HUES48 (cell line): ENCODE measurements around the gene CPEB3.
A peak's percentile ranks its signal among the peaks of the same experiment; 100 is the strongest.

Experiments
- H3K27ac ChIP-seq: one replicate; pipeline ENCODE4 v1.7.0; 2013; ENCODE audit warnings: low read depth, low read length, inconsistent platforms
- H3K27me3 ChIP-seq: 2 replicates; pipeline ENCODE4 v1.6.1; 2013; ENCODE audit warnings: mild to moderate bottlenecking, low read length; ENCODE audit not compliant: control insufficient read depth, insufficient read depth
- H3K36me3 ChIP-seq: 2 replicates; pipeline ENCODE4 v1.6.1; 2013; ENCODE audit warnings: low read length; ENCODE audit not compliant: control insufficient read depth, insufficient read depth
- H3K4me1 ChIP-seq: 2 replicates; pipeline ENCODE4 v1.6.1; 2013; ENCODE audit warnings: mild to moderate bottlenecking, low read length; ENCODE audit not compliant: control insufficient read depth, insufficient read depth
- H3K4me3 ChIP-seq: 2 replicates; pipeline ENCODE4 v1.5.1; 2013; ENCODE audit warnings: mild to moderate bottlenecking, low read depth, low read length
- H3K9ac ChIP-seq: 2 replicates; pipeline ENCODE4 v1.6.1; 2013; ENCODE audit warnings: mild to moderate bottlenecking, low read depth, low read length, moderate library complexity
- H3K9me3 ChIP-seq: 2 replicates; pipeline ENCODE4 v1.6.1; 2013; ENCODE audit warnings: low read length; ENCODE audit not compliant: control insufficient read depth, insufficient read depth

Gene CPEB3

GRCh38 chr10:92303096-92303495 lies 12.2 kb upstream of the CPEB3 start:
- H3K4me3 ChIP-seq = no peak overlapping the region
- H3K36me3 ChIP-seq = no peaks in the 10 kb centered on the region

DNA sequence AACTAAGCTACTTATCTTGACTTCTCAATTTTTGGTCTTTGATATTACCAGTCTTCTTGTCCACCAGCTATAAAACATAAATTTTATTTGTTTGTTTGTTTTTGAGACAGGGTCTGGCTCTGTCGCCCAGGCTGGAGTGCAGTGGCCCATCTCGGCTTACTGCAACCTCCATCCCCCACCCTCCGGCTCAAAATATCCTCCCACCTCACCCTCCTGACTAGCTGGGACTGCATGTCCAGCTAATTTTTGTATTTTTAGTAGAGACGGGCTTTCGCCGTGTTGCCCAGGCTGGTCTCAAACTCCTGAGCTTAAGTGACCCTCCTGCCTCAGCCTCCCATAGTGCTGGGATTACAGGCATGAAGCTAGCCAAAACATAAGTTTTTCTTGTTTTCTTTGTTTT lies 7.6 kb upstream of the CPEB3 start:
- H3K27ac ChIP-seq = no peak overlapping the region
- H3K27me3 ChIP-seq = no peaks in the 10 kb centered on the region
- no peak overlapping the region for H3K4me3 ChIP-seq
- H3K9ac ChIP-seq = no peak overlapping the region
- H3K9me3 ChIP-seq = no peaks in the 10 kb centered on the region
- H3K4me1 ChIP-seq = peaks cover 9% of the 10 kb centered on the region
- peaks cover 15% of the 10 kb centered on the region for H3K36me3 ChIP-seq

More at GRCh38 chr10:92303096-92303495, 12.2 kb upstream of the CPEB3 start:
- Histone ChIP-seq H3K27me3 (no peaks in the 10 kb centered on the region), H3K9me3 (no peaks in the 10 kb centered on the region), H3K9ac (no peak overlapping the region), H3K4me1 (peaks cover 41% of the 10 kb centered on the region), H3K27ac (peak overlapping the region; percentile 85)

- no peaks in the 10 kb centered on the region for H3K27me3 ChIP-seq
- no peak overlapping the region for H3K27ac ChIP-seq
- 0 out of 2 replicates have a peak, but pooled peaks cover 7% of the 10 kb centered on the region for H3K4me1 ChIP-seq
- peak overlapping the region; percentile 44 for H3K9ac ChIP-seq
- peak overlapping the region; percentile 71 for H3K4me3 ChIP-seq
- no peaks in the 10 kb centered on the region for H3K9me3 ChIP-seq
- H3K36me3 ChIP-seq = peaks cover 16% of the 10 kb centered on the region
Observed at GRCh38 chr10:92291921-92292845, 1.3 kb upstream of the CPEB3 start.

DNA sequence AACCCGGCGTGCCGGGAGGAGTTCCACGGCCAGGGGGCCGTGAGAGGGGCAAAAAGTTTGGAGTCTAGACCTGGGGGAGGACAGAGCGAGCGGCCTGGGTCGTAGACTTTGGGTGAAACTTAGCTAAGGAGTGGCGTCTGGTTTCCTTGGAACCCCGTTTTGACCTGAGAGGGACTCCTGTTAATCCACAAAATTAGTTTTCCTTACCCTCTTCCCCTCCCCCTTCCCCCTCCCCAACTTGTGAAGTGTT lies 663 bp upstream of the CPEB3 start:
- Histone ChIP-seq H3K4me3 (peak overlapping the region; percentile 71), H3K27ac (peak overlapping the region; percentile 88), H3K9ac (peak overlapping the region; percentile 92), H3K27me3 (no peaks in the 10 kb centered on the region), H3K36me3 (peaks cover 14% of the 10 kb centered on the region), H3K9me3 (no peaks in the 10 kb centered on the region), H3K4me1 (0 out of 2 replicates have a peak, but pooled peaks cover 7% of the 10 kb centered on the region)

- Histone ChIP-seq H3K27ac (peak overlapping the region; percentile 89), H3K9ac (peak overlapping the region; percentile 14), H3K27me3 (no peaks in the 10 kb centered on the region), H3K4me1 (0 out of 2 replicates have a peak, but pooled peaks cover 7% of the 10 kb centered on the region), H3K4me3 (peak overlapping the region; percentile 71), H3K9me3 (no peaks in the 10 kb centered on the region), H3K36me3 (peaks cover 12% of the 10 kb centered on the region)
Observed at GRCh38 chr10:92290076-92290836, 622 bp downstream of the CPEB3 start.

DNA sequence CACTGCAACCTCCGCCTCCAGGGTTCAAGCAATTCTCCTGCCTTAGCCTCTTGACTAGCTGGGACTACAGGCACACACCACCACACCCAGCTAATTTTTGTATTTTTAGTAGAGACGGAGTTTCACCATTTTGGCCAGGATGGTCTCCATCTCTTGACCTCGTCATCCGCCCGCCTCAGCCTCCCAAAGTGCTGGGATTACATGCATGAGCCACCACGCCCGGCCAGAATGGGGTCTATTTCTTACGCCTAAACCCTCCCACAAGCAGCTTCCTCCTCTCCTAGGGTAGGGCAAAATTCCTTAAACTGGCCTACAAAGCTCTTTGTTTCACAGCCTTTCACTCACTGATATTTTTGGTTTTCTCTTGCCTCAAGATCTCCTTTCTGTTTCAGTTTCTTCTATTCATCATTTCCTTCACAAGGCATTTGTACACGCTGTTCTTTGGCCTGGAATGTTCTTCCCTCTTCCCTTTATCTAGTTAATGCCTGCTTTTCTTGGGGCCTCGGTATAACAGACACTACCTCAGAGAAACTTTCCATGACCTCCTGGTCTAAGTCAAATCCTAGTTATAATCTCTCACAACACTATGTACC lies 6.7 kb downstream of the CPEB3 start:
- no peaks in the 10 kb centered on the region for H3K4me1 ChIP-seq
- no peaks in the 10 kb centered on the region for H3K27me3 ChIP-seq
- no peak overlapping the region for H3K9ac ChIP-seq
- no peaks in the 10 kb centered on the region for H3K36me3 ChIP-seq
- H3K27ac ChIP-seq = no peak overlapping the region
- H3K9me3 ChIP-seq = no peaks in the 10 kb centered on the region
- no peak overlapping the region for H3K4me3 ChIP-seq

DNA sequence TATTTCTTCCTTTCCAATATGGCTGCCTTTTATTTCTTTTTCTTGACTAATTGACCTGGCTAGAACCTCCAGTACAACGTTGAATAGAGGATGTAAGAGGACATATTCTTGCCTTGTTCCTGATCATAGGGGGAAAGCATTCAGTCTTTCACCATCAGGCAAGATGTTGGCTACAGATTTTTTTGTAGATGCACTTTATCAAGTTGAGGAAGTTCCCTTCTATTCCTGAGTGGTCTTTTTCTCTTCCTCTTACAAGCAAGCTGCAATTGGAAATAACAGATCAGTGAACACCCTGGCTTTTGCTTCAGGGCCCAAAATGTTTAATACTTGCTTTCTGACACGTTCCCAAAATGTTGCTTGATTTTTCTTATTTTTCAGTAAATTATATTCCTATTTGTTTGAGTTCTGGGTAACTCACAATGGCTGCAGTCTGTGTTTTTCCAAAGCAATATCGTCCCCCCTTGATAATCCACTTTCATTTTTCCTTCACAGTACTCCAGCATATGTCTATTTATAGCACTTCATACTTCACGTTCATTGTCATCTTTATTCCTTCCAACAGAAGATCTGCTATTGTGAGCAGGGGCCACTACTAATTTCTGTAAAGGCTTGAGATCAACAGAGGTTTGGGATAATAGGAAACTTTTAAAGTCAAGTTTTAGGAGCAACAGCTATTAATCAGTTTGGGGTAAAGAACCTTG lies 11.7 kb downstream of the CPEB3 start:
- no peak overlapping the region for H3K9ac ChIP-seq
- no peaks in the 10 kb centered on the region for H3K9me3 ChIP-seq
- H3K27me3 ChIP-seq = no peaks in the 10 kb centered on the region
- no peak overlapping the region for H3K27ac ChIP-seq
- no peaks in the 10 kb centered on the region for H3K4me1 ChIP-seq
- no peak overlapping the region for H3K4me3 ChIP-seq
- H3K36me3 ChIP-seq = no peaks in the 10 kb centered on the region

DNA sequence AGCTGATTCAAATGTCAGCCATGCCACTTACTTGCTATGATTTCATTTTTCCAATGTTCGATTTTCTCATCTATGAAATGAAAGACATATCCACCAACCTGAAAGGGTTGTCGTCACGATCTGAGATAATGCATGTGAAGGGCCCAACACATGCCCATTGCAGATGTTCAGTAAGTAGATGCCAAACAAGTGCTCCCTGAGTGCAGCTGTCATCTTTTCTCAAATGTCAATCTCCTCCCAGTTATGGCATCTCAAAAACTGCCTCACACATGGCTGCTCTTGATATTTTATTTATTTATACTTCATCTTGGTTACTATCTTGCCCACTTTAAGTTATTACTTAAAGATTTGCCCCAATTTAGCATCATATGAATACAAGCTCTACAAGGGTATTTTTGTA lies 16.8 kb downstream of the CPEB3 start:
- Histone ChIP-seq H3K4me1 (no peaks in the 10 kb centered on the region), H3K27me3 (no peaks in the 10 kb centered on the region), H3K9ac (no peak overlapping the region), H3K4me3 (no peak overlapping the region), H3K27ac (no peak overlapping the region), H3K36me3 (no peaks in the 10 kb centered on the region), H3K9me3 (no peaks in the 10 kb centered on the region)

GRCh38 chr10:92268748-92269147 lies 22.1 kb downstream of the CPEB3 start:
- Histone ChIP-seq H3K27ac (no peak overlapping the region), H3K27me3 (no peaks in the 10 kb centered on the region), H3K9ac (no peak overlapping the region), H3K9me3 (no peaks in the 10 kb centered on the region), H3K36me3 (no peaks in the 10 kb centered on the region), H3K4me3 (no peak overlapping the region), H3K4me1 (no peaks in the 10 kb centered on the region)

GRCh38 chr10:92267343-92267742 lies 23.5 kb downstream of the CPEB3 start:
- H3K4me3 ChIP-seq = no peak overlapping the region
- H3K36me3 ChIP-seq = no peaks in the 10 kb centered on the region
- H3K27me3 ChIP-seq = no peaks in the 10 kb centered on the region
- H3K9ac ChIP-seq = no peak overlapping the region
- no peaks in the 10 kb centered on the region for H3K9me3 ChIP-seq
- no peak overlapping the region for H3K27ac ChIP-seq
- H3K4me1 ChIP-seq = no peaks in the 10 kb centered on the region
